ENCODE measurements around the gene XDH.

DNA sequence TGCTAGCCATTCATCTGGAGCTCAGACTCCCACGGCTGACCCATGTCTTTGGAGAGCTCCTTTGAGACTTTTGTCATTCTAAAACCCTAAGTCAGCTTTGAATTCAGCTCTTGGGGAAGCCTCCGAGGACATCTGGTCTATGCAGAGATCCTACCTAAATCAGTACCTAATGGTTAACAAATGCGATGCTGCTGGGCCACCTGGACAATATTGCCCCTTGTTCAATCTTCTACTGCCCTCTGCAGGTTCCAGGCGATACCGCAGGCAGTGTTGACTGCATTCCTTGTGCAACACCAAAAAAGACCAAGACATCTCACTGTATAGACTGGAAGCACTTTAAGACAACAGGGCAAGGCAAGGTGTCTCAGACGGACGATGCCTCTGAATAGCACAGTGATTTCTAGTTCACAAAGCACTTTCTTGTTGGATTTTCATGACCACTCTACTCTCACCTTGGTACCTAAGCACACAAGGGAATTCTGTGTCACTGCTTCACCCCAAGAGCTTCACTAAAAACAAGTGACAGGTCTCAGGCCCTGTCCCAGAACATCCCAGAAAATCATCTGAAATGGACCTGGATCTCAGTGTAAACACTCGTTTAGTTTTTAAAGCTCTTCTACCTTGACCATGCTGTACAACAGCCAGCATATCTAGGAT is 80.9 kb downstream of the XDH start:
- TF ChIP-seq EZH2 (IDR thresholded peaks at IDR 0.05; ENCODE audit: insufficient read depth, poor library complexity, severe bottlenecking) (no peak), EZH2phosphoT487 (IDR thresholded peaks at IDR 0.05; ENCODE audit: insufficient read depth, low read depth) (no peak)

All from GM23248 (cell line).